HepG2 (cell line): ENCODE results near the gene NIFK. TPM values are rescaled to one million over a fixed set of nuclear protein-coding genes. Genes with fewer than 3 reads are reported as not detected.
A peak's percentile ranks its signal among the peaks of the same experiment; 100 is the strongest.

Experiments
- ATAC-seq: fragments of 200-7000 bp; cut with Tn5 transposase; 3 replicates; pipeline ENCODE4 v1.9.1; 2020; ENCODE audit warnings: mild to moderate bottlenecking, moderate library complexity
- BruUV-seq: library from RNA; stranded (reverse); fragments of 400-500 nt; replicated peaks from 2 replicates; lab custom pipeline; 2021; lab: Mats Ljungman, UMichigan
- CTCF ChIA-PET: fragments of 300-600 bp; formaldehyde crosslinking; extraction: SDS; loops from one replicate; lab custom pipeline; 2021; ENCODE audit warnings: low total read pairs, inconsistent platforms, low intra/inter-chr PET ratio; lab: Yijun Ruan, JAX
- POLR2A ChIA-PET: fragments of 350-600 bp; sonication (Branson Sonifier 250); formaldehyde crosslinking; loops from one replicate; lab custom pipeline; 2020; ENCODE audit warnings: antibody characterized with exemption, inconsistent platforms; lab: Yijun Ruan, JAX
- DNase-seq: peaks from one replicate; pipeline ENCODE4 v3.0.0-alpha.2; 2015; ENCODE audit warnings: low spot score
- FAIRE-seq: peaks from 3 replicates; lab custom pipeline; 2011; peaks lifted over from hg19 to GRCh38; lab: Jason Lieb, UNC
- H2AFZ ChIP-seq: one replicate; pipeline ENCODE4 v1.6.1; 2011; ENCODE audit warnings: low read length, inconsistent platforms
- H3K27ac ChIP-seq: fragments of 300-600 bp; 3 replicates; pipeline ENCODE4 v1.8.0; 2011; ENCODE audit warnings: mixed run types, mild to moderate bottlenecking, mixed read lengths, low read length, inconsistent platforms; ENCODE audit not compliant: insufficient read depth; ENCODE audit errors: extremely low read length
- H3K27me3 ChIP-seq, 2 experiments: fragments of 200-600 bp in 1 of 2; 2 replicates in 1 of 2; 3 replicates in 1 of 2; pipeline versions ENCODE4 v1.6.0 to v1.8.0; 2011; ENCODE audit warnings: low read length in 2 of 2, mild to moderate bottlenecking in 2 of 2, moderate library complexity in 2 of 2, inconsistent platforms in 1 of 2; ENCODE audit not compliant: insufficient read depth in 2 of 2, control insufficient read depth in 1 of 2
- H3K36me3 ChIP-seq, 2 experiments: fragments of 200-600 bp in 1 of 2; replicated peaks in 1 of 2; 2 replicates in 1 of 2; 3 replicates in 1 of 2; pipeline versions ENCODE4 v1.5.1 to v1.8.0; 2011; ENCODE audit warnings: low read length in 2 of 2, inconsistent platforms in 1 of 2; ENCODE audit not compliant: insufficient read depth in 2 of 2, control insufficient read depth in 1 of 2
- H3K4me1 ChIP-seq: 2 replicates; pipeline ENCODE4 v1.5.1; 2012; ENCODE audit warnings: low read length, inconsistent platforms; ENCODE audit not compliant: insufficient read depth
- H3K4me2 ChIP-seq: 2 replicates; pipeline ENCODE4 v1.6.0; 2011; ENCODE audit warnings: low read depth, low read length, inconsistent platforms
- H3K4me3 ChIP-seq, 3 experiments: fragments of 200-600 bp in 1 of 3; sonication (generic), shearing (Covaris generic) in 1 of 3; replicated peaks in 1 of 3; 2 replicates each; pipeline ENCODE4 v1.5.1; 2011 to 2016; ENCODE audit warnings: low read length in 3 of 3, inconsistent platforms in 2 of 3, low read depth in 2 of 3, mild to moderate bottlenecking in 2 of 3, control low read depth in 1 of 3, mixed read lengths in 1 of 3; ENCODE audit not compliant: insufficient read depth in 1 of 3
- H3K79me2 ChIP-seq: one replicate; pipeline ENCODE4 v1.6.1; 2011; ENCODE audit warnings: low read length, inconsistent platforms; ENCODE audit not compliant: insufficient read depth
- H3K9ac ChIP-seq: 2 replicates; pipeline ENCODE4 v1.6.0; 2011; ENCODE audit warnings: mild to moderate bottlenecking, low read depth, low read length, inconsistent platforms; ENCODE audit not compliant: insufficient read depth
- H3K9me3 ChIP-seq: 2 replicates; pipeline ENCODE4 v1.5.1; 2012; ENCODE audit warnings: mild to moderate bottlenecking, low read length
- H4K20me1 ChIP-seq: 2 replicates; pipeline ENCODE4 v1.6.0; 2011; ENCODE audit warnings: inconsistent platforms, mild to moderate bottlenecking, low read length, moderate library complexity; ENCODE audit not compliant: insufficient read depth
- HNF4A ChIP-seq: sonication (generic); formaldehyde crosslinking; IDR thresholded peaks from 2 replicates; pipeline ENCODE4 v1.4.0; 2020; ENCODE audit warnings: missing genetic modification reagents
- HNRNPL ChIP-seq: fragments of 200-400 bp; formaldehyde crosslinking; IDR thresholded peaks from 2 replicates; pipeline ENCODE4 v1.6.1; 2017; ENCODE audit warnings: mild to moderate bottlenecking, low read depth, low read length
- KAT8 ChIP-seq: IDR thresholded peaks from 2 replicates; pipeline ENCODE4 v1.6.1; 2016; ENCODE audit warnings: missing genetic modification reagents, missing compliant biosample characterization
- KLF6 ChIP-seq: IDR thresholded peaks from 2 replicates; pipeline ENCODE4 v1.8.0; 2016; ENCODE audit warnings: missing biosample characterization, missing genetic modification reagents
- LCORL ChIP-seq, 2 experiments: fragments of 450-650 bp in 1 of 2; sonication (generic) in 1 of 2; formaldehyde crosslinking in 1 of 2; IDR thresholded peaks; 2 replicates each; pipeline versions ENCODE4 v1.5.0 to v1.6.1; 2017 to 2020; ENCODE audit warnings: antibody characterized with exemption in 1 of 2, missing genetic modification reagents in 1 of 2
- MEIS2 ChIP-seq: sonication (generic); formaldehyde crosslinking; IDR thresholded peaks from 2 replicates; pipeline ENCODE4 v1.9.0; 2021; ENCODE audit warnings: mild to moderate bottlenecking, missing genetic modification reagents
- NONO ChIP-seq, 2 experiments: fragments of 450-650 bp in 1 of 2; sonication (generic) in 1 of 2; formaldehyde crosslinking in 1 of 2; IDR thresholded peaks in 1 of 2; conservative IDR thresholded peaks in 1 of 2; 2 replicates each; pipeline versions ENCODE4 v1.6.1 to v1.8.0; 2017 to 2022; ENCODE audit warnings: mild to moderate bottlenecking in 1 of 2, missing genetic modification reagents in 1 of 2, moderate library complexity in 1 of 2
- NR2F6 ChIP-seq, 2 experiments: IDR thresholded peaks; 2 replicates each; pipeline ENCODE4 v1.6.1; 2016; ENCODE audit warnings: antibody characterized with exemption in 1 of 2, mild to moderate bottlenecking in 1 of 2
- PTBP1 ChIP-seq: fragments of 200-400 bp; formaldehyde crosslinking; IDR thresholded peaks from 2 replicates; pipeline ENCODE4 v1.6.1; 2018; ENCODE audit warnings: low read length, low read depth; ENCODE audit not compliant: poor library complexity, severe bottlenecking
- SALL1 ChIP-seq: sonication (generic); formaldehyde crosslinking; IDR thresholded peaks from 2 replicates; pipeline ENCODE4 v1.8.0; 2022; ENCODE audit warnings: mild to moderate bottlenecking, missing genetic modification reagents
- SMARCE1 ChIP-seq: fragments of 450-650 bp; IDR thresholded peaks from 2 replicates; pipeline ENCODE4 v1.6.1; 2017; ENCODE audit warnings: borderline replicate concordance
- TERF1 ChIP-seq: sonication (generic); formaldehyde crosslinking; IDR thresholded peaks from 2 replicates; pipeline ENCODE4 v1.8.0; 2022; ENCODE audit warnings: mild to moderate bottlenecking, missing genetic modification reagents, moderate library complexity
- ZC3H4 ChIP-seq: sonication (generic); formaldehyde crosslinking; IDR thresholded peaks from 2 replicates; pipeline ENCODE4 v1.4.0; 2020; ENCODE audit warnings: missing genetic modification reagents, borderline replicate concordance
- ZNF20 ChIP-seq: sonication (generic); formaldehyde crosslinking; IDR thresholded peaks from 2 replicates; pipeline ENCODE4 v1.4.0; 2020; ENCODE audit warnings: mild to moderate bottlenecking, moderate library complexity, missing genetic modification reagents
- ZNF441 ChIP-seq: sonication (generic); formaldehyde crosslinking; IDR thresholded peaks from 2 replicates; pipeline ENCODE4 v1.7.0; 2021; ENCODE audit warnings: missing genetic modification reagents, borderline replicate concordance
- ZNF496 ChIP-seq: sonication (generic); formaldehyde crosslinking; IDR thresholded peaks from 2 replicates; pipeline ENCODE4 v1.8.1; 2023; ENCODE audit warnings: mild to moderate bottlenecking, moderate library complexity, missing genetic modification reagents; ENCODE audit not compliant: insufficient replicate concordance
- ZNF552 ChIP-seq: sonication (generic); formaldehyde crosslinking; IDR thresholded peaks from 2 replicates; pipeline ENCODE4 v1.9.0; 2022; ENCODE audit warnings: missing genetic modification reagents, mild to moderate bottlenecking, borderline replicate concordance
- ZNF589 ChIP-seq: sonication (generic); formaldehyde crosslinking; conservative IDR thresholded peaks from 2 replicates; pipeline ENCODE4 v1.8.0; 2022; ENCODE audit warnings: mild to moderate bottlenecking, moderate library complexity, missing genetic modification reagents
- ZNF75D ChIP-seq: sonication (generic); formaldehyde crosslinking; IDR thresholded peaks from 2 replicates; pipeline ENCODE4 v1.8.1; 2023; ENCODE audit warnings: missing genetic modification reagents, mild to moderate bottlenecking, borderline replicate concordance
- ZSCAN5A ChIP-seq: sonication (generic); formaldehyde crosslinking; IDR thresholded peaks from 2 replicates; pipeline ENCODE4 v1.8.0; 2022; ENCODE audit warnings: mild to moderate bottlenecking, missing genetic modification reagents, borderline replicate concordance
- WGBS: methylation state at CpG from one replicate; pipeline ENCODE4 v1.1.6; 2017; ENCODE audit warnings: low lambda C conversion rate; 5-methylcytosine and 5-hydroxymethylcytosine counted together
- in situ Hi-C: cut with HindIII; loops from 2 replicates; pipeline ENCODE4 v1.10.0; 2017; ENCODE audit warnings: low pct_unique_long_range_greater_than_20kb; ENCODE audit not compliant: extremely low pct_ligation_motif_present
- intact Hi-C: fragments of 100-400 bp; cut with micrococcal nuclease; formaldehyde crosslinking; loops from one replicate; pipeline ENCODE4 v1.10.0; 2022; ENCODE audit not compliant: unreplicated experiment
- polyA plus RNA-seq, 8 experiments: library from polyadenylated mRNA; depleted of rRNA in 3 of 8; stranded (reverse) in 7 of 8; unstranded in 1 of 8; fragments of >200 nt; fragmentation: Illumina TruSeq in 4 of 8; extraction: Trizol in 4 of 8; gene quantifications; 2 replicates each; pipeline versions ENCODE4 v1.2.1 to v1.2.3, GENCODE V29; 2011 to 2016; ENCODE audit warnings: low read depth in 4 of 8, missing spikeins in 1 of 8, mixed read lengths in 1 of 8; ENCODE audit not compliant: insufficient read depth in 1 of 8
- total RNA-seq, 5 experiments: library from RNA; depleted of rRNA; stranded (reverse); fragments of >200 nt; fragmentation: Illumina TruSeq; extraction: Trizol; gene quantifications; 2 replicates each; pipeline ENCODE4 v1.2.3, GENCODE V29; 2016; ENCODE audit warnings: low read depth in 1 of 5

NIFK gene
- total and polyA plus RNA-seq, 2 of the 13 experiments (the other 11 are each of a cell fraction or from before 2014, with no cell fraction given) = 19.6 to 105 TPM

GRCh38 chr2:121736140-121736461 is 574 bp downstream of the NIFK start:
- peaks cover 23% of the 10 kb centered on the region for H3K79me2 ChIP-seq
- ATAC-seq (no peak), FAIRE-seq (no peak), DNase-seq (no peak)
- in situ Hi-C loops = no loop called here
- ChIA-PET CTCF (no interaction called here), POLR2A (interaction anchor here (0.6 to 4.1 kb wide), 14 partner anchors 9 to 206 kb away, joined by 3 to 44 read pairs (median 7); partner anchors contain the start of genes CLASP1, RNU4ATAC and TSN)
- H3K9me3 ChIP-seq = no peaks in the 10 kb centered on the region
- peaks cover 27% of the 10 kb centered on the region for H3K4me1 ChIP-seq
- H3K4me2 ChIP-seq = peak overlapping the region; percentile 67
- peak overlapping the region; percentile 87 to 100 (median 91) for H3K4me3 ChIP-seq
- BruUV-seq = TSS peak; percentile 70
- peaks cover 2 to 20% of the 10 kb centered on the region in 2 experiments; a peak in 2 of 5 replicates for H3K27me3 ChIP-seq
- peaks cover 5 to 25% of the 10 kb centered on the region in 2 experiments for H3K36me3 ChIP-seq
- intact Hi-C loops = loop anchor here (2.0 to 5.0 kb wide), 2 partner anchors 19 to 204 kb away; partner anchors contain the start of genes RNU4ATAC and TSN
- H4K20me1 ChIP-seq = 0 out of 2 replicates have a peak, but pooled peaks cover 3% of the 10 kb centered on the region
- H3K9ac ChIP-seq = peak overlapping the region; percentile 82
- H3K27ac ChIP-seq = peak overlapping the region; percentile 66
- no peak overlapping the region for H2AFZ ChIP-seq
- WGBS = under 1% methylated on average over 8 of the region's 8 CpGs
- TF ChIP-seq NONO (IDR thresholded peaks at IDR 0.05) (no peak), NONO (CRISPR knock-in tag; conservative IDR thresholded peaks at IDR 0.05) (no peak), ZC3H4 (CRISPR knock-in tag) (no peak), ZNF589 (no peak), LCORL (IDR thresholded peaks at IDR 0.05) (no peak), LCORL (CRISPR knock-in tag; IDR thresholded peaks at IDR 0.05) (peak; percentile 20), NR2F6 (IDR thresholded peaks at IDR 0.05) (no peak), NR2F6 (CRISPR knock-in tag; IDR thresholded peaks at IDR 0.05) (no peak), KLF6 (CRISPR knock-in tag) (no peak), HNRNPL (no peak), ZNF75D (no peak), ZNF441 (no peak), SALL1 (CRISPR knock-in tag) (no peak), ZSCAN5A (no peak), SMARCE1 (no peak), KAT8 (CRISPR knock-in tag) (no peak), ZNF496 (no peak), ZNF20 (CRISPR knock-in tag) (no peak), ZNF552 (CRISPR knock-in tag) (no peak), TERF1 (CRISPR knock-in tag) (no peak), HNF4A (no peak), PTBP1 (no peak), MEIS2 (no peak)
